ENCODE data around the gene NIPAL4.

- TF ChIP-seq CTCF (IDR thresholded peaks at IDR 0.05; ENCODE audit: poor library complexity, severe bottlenecking) = no peak
- TF ChIP-seq TAF1 (IDR thresholded peaks at IDR 0.05; ENCODE audit: low read depth) = no peak
- TF ChIP-seq EZH2 (IDR thresholded peaks at IDR 0.05; ENCODE audit: borderline replicate concordance, insufficient read depth, low read length, poor library complexity, severe bottlenecking) = no peak
- no peak for TF ChIP-seq REST (IDR thresholded peaks at IDR 0.05; ENCODE audit: borderline replicate concordance)
- no peak for TF ChIP-seq POLR2AphosphoS5 (IDR thresholded peaks at IDR 0.05)
- TF ChIP-seq SMC3 (conservative IDR thresholded peaks at IDR 0.05; ENCODE audit: poor library complexity) = no peak
- TF ChIP-seq EP300 (conservative IDR thresholded peaks at IDR 0.05; ENCODE audit: poor library complexity, severe bottlenecking) = no peak
- TF ChIP-seq RAD21 (conservative IDR thresholded peaks at IDR 0.05) = no peak
Observed at GRCh38 chr5:157516626-157517325, 56.8 kb downstream of the NIPAL4 start.
